ENCODE data around the gene SYNJ2BP.

Gene SYNJ2BP

DNA sequence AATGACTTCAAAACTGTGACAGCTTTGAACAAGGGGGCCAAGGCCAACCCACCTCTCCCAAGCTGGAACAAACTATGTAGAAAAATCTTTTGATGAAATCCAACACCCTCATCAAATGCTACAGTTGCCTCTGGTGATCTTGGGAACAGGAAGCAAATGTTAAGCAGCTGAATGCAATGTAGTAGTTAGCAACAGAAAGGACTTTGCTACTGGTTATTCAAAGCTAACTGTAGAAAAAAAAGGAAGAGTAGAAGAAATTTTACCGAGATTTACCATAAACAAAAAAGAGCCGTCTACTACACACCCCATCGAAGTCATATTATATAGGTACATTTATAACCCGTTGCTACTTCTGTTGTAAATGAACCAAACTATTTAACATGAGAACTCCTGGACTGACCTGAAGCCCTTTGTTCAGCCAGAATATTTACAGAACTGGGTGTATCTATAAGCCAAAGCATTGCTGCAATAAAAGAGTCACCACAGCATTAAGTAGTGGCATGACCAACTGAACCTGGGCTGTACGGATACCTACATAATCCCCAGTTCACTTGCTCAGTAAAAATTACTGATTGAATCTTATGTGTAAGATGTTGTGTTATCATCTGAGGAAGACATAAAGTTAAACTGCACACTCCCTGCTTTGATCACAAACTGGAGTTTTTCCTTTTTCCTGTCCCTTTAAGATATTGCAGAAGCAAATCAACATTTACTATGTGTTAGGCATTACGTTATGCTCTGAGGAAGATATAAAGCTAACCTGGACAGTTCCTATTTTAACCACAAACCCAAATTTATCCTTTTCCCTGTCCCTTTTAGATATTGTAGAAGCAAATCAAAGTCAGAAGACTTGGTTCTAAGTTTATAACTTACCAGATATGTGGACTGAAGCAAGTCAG lies 25.1 kb downstream of the SYNJ2BP start:
- no peak for DNase-seq

DNA sequence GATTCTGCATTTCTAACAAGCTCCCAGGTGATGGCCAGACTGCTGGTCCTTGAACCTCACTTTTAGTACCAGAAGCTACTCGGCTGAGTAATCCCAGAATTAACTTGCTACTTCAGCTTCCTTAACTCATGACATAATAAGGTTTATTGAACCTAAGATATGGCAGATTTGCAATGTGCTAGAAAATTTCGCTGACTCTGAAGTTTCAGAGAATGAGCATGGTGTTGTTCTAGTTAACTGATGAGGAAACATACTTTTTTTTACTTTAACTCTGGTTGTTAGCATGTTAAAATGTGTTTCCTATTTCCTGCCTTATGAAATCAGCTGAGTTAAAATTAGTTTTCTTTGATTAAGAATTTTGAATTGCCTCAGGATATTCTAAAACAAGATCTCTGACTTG lies 34.4 kb downstream of the SYNJ2BP start:
- DNase-seq, result no peak

DNA sequence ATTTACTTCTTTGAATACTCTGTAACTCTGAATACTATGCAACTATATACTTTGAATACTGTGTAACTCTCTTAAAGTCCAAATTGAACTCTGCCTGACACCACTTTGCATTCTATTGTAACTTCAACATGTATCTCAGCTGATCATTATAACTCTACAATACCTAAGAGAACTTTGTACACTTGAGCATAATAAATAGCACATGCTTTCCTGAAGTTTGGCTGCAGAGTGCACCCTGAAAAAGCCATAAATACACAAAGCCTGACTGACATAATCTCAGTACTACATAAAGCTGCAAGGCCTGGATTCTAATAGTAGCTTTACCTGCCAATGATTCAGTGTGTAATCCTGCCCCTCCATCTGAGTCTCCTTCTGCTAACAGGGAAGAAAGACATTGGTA lies 36.1 kb downstream of the SYNJ2BP start:
- DNase-seq, result no peak

DNA sequence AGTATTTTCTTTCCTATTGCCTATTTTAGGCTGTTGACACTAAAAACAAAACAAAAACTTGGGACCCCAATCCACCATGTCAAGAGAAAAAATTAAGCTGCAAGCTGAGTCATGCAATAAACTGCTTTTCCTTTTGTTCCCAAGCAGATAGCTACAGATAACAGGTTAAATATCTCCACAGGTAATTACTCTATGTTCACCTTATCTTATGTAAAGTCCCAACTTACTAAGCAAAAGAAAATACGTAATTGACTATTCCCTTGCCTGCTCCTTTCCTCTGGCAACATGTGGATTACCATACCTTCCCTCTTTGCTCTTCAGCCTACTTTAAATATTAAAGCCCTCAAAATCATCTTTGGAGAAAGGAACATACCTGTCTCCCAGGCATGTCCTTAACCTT lies 38.2 kb downstream of the SYNJ2BP start:
- no peak for DNase-seq

Data from activated CD8-positive, alpha-beta memory T cell treated with anti-CD3 and anti-CD28 coated beads for 24 hours (primary cell).